Uterus (tissue), 4 donors: ENCODE results near the gene SLC25A21. TPM values are rescaled to one million over a fixed set of nuclear protein-coding genes. Genes with fewer than 3 reads are reported as not detected.

Source experiments
- DNase-seq, 2 donors: peaks; one replicate each; pipeline ENCODE4 v3.0.0-alpha.2; 2019 to 2020
- H3K27ac ChIP-seq, 2 donors: fragments of 200-600 bp; sonication (generic); 1 replicate in 1 of 2; 2 replicates in 1 of 2; pipeline ENCODE4 v1.5.1; 2016 to 2018
- H3K27me3 ChIP-seq, 2 donors: fragments of 200-600 bp; sonication (generic); one replicate each; pipeline ENCODE4 v1.5.1; 2018 to 2019; ENCODE audit warnings: control low read depth in 1 of 2
- H3K36me3 ChIP-seq, 2 donors: fragments of 200-600 bp; sonication (generic); one replicate each; pipeline ENCODE4 v1.5.1; 2019; ENCODE audit warnings: control low read depth in 1 of 2
- H3K4me1 ChIP-seq, 2 donors: fragments of 200-600 bp; sonication (generic); one replicate each; pipeline ENCODE4 v1.5.1; 2018 to 2019; ENCODE audit warnings: control low read depth in 1 of 2
- H3K4me3 ChIP-seq, 2 donors: fragments of 200-600 bp; sonication (generic); 1 replicate in 1 of 2; 2 replicates in 1 of 2; pipeline ENCODE4 v1.5.1; 2018 to 2019; ENCODE audit warnings: mild to moderate bottlenecking in 1 of 2
- H3K9me3 ChIP-seq, 2 donors: fragments of 200-600 bp; sonication (generic); one replicate each; pipeline ENCODE4 v1.5.1; 2019; ENCODE audit warnings: control low read depth in 1 of 2
- CTCF ChIP-seq, 4 experiments: fragments of 200-600 bp in 2 of 4; fragments of 450-650 bp in 2 of 4; sonication (generic) in 2 of 4; IDR thresholded peaks; one replicate each; pipeline ENCODE4 v1.5.1; 2016 to 2019; ENCODE audit warnings: antibody characterized with exemption in 4 of 4, mild to moderate bottlenecking in 2 of 4, moderate library complexity in 1 of 4
- POLR2A ChIP-seq, 2 donors: fragments of 450-650 bp; IDR thresholded peaks; one replicate each; pipeline ENCODE4 v1.6.1; 2016; ENCODE audit warnings: antibody characterized with exemption in 2 of 2, mild to moderate bottlenecking in 1 of 2, moderate library complexity in 1 of 2
- intact Hi-C: fragments of 100-400 bp; cut with DNase I; formaldehyde crosslinking; loops from one replicate; pipeline ENCODE4 v1.15.1; 2023; ENCODE audit warnings: low total_unique reads
- total RNA-seq, 4 donors: library from RNA; depleted of rRNA in 3 of 4; stranded (reverse); fragments of >200 nt in 3 of 4; gene quantifications; one replicate each; pipeline versions ENCODE4 v1.1.0 to v1.2.4, GENCODE V29; 2014 to 2023
- donor health status: DM: yes; HTN: yes; CAD: no.

SLC25A21 gene
- total RNA-seq, 4 donors from 2014 or later: under 0.01 to 3.0 (median 2.0) TPM; not detected in 1

- no peak for TF ChIP-seq CTCF (IDR thresholded peaks at IDR 0.05)
- TF ChIP-seq POLR2A (IDR thresholded peaks at IDR 0.05): no peak
- no peaks in the 10 kb centered on the region for H3K36me3 ChIP-seq
- no peak for DNase-seq
- no peaks in the 10 kb centered on the region for H3K4me1 ChIP-seq
- intact Hi-C loops: no loop called here
- H3K27me3 ChIP-seq: no peaks in the 10 kb centered on the region
- H3K4me3 ChIP-seq: no peak overlapping the region
- no peak overlapping the region for H3K27ac ChIP-seq
- H3K9me3 ChIP-seq: peaks cover 0 to 10% of the 10 kb centered on the region in 2 donors
Observed at GRCh38 chr14:36785511-36785910, 386.9 kb downstream of the SLC25A21 start.

GRCh38 chr14:36784541-36784940 is 387.9 kb downstream of the SLC25A21 start:
- Histone ChIP-seq H3K27ac (no peak overlapping the region), H3K4me1 (no peaks in the 10 kb centered on the region), H3K4me3 (no peak overlapping the region), H3K36me3 (no peaks in the 10 kb centered on the region), H3K27me3 (no peaks in the 10 kb centered on the region), H3K9me3 (peaks cover 0 to 10% of the 10 kb centered on the region in 2 donors)
- no peak for DNase-seq
- TF ChIP-seq POLR2A (IDR thresholded peaks at IDR 0.05) (no peak), CTCF (IDR thresholded peaks at IDR 0.05) (no peak)
- intact Hi-C loops: no loop called here

GRCh38 chr14:36781897-36782296 is 390.5 kb downstream of the SLC25A21 start:
- Histone ChIP-seq H3K27ac (no peak overlapping the region), H3K4me1 (no peaks in the 10 kb centered on the region), H3K36me3 (no peaks in the 10 kb centered on the region), H3K9me3 (peaks cover 0 to 10% of the 10 kb centered on the region in 2 donors), H3K27me3 (no peaks in the 10 kb centered on the region), H3K4me3 (no peak overlapping the region)
- TF ChIP-seq CTCF (IDR thresholded peaks at IDR 0.05): no peak
- intact Hi-C loops: no loop called here
- no peak for DNase-seq

- no peak overlapping the region for H3K27ac ChIP-seq
- no peak for DNase-seq
- intact Hi-C loops: no loop called here
- H3K9me3 ChIP-seq: no peaks in the 10 kb centered on the region
- TF ChIP-seq POLR2A (IDR thresholded peaks at IDR 0.05) (no peak), CTCF (IDR thresholded peaks at IDR 0.05) (no peak)
- no peaks in the 10 kb centered on the region for H3K4me1 ChIP-seq
- H3K27me3 ChIP-seq: no peaks in the 10 kb centered on the region
- H3K36me3 ChIP-seq: no peaks in the 10 kb centered on the region
- no peak overlapping the region for H3K4me3 ChIP-seq
Observed at GRCh38 chr14:36773558-36773957, 398.8 kb downstream of the SLC25A21 start.

GRCh38 chr14:36773136-36773540 is 399.3 kb downstream of the SLC25A21 start:
- no peak for DNase-seq
- Histone ChIP-seq H3K27me3 (no peaks in the 10 kb centered on the region), H3K36me3 (no peaks in the 10 kb centered on the region), H3K4me1 (no peaks in the 10 kb centered on the region), H3K27ac (no peak overlapping the region), H3K4me3 (no peak overlapping the region), H3K9me3 (no peaks in the 10 kb centered on the region)
- no peak for TF ChIP-seq CTCF (IDR thresholded peaks at IDR 0.05)
- no peak for TF ChIP-seq POLR2A (IDR thresholded peaks at IDR 0.05)
- intact Hi-C loops: no loop called here
